NCI-H146 (cell line): Measurements from ENCODE around the gene FAM20A.

Experiments
- DNase-seq: peaks from one replicate; lab custom pipeline; 2025; lab: John Stamatoyannopoulos, UW

Gene FAM20A

GRCh38 chr17:68610554-68610953, 9.4 kb upstream of the FAM20A start:
- DNase-seq = no peak

GRCh38 chr17:68608515-68609130, 7.5 kb upstream of the FAM20A start:
- no peak for DNase-seq

GRCh38 chr17:68606451-68607307, 5.5 kb upstream of the FAM20A start:
- no peak for DNase-seq

- DNase-seq = no peak
Observed at GRCh38 chr17:68605914-68606313, 4.7 kb upstream of the FAM20A start.

GRCh38 chr17:68603656-68604055, 2.5 kb upstream of the FAM20A start:
- no peak for DNase-seq

- DNase-seq = no peak
Observed at GRCh38 chr17:68603027-68603426, 1.9 kb upstream of the FAM20A start.

- no peak for DNase-seq
Observed at GRCh38 chr17:68602289-68602688, 1.1 kb upstream of the FAM20A start.

GRCh38 chr17:68601565-68602288, 560 bp upstream of the FAM20A start:
- DNase-seq = no peak

- no peak for DNase-seq
Observed at GRCh38 chr17:68600067-68600930, 868 bp downstream of the FAM20A start.

- no peak for DNase-seq
Observed at GRCh38 chr17:68599552-68600066, 1.6 kb downstream of the FAM20A start.

GRCh38 chr17:68599091-68599490, 2.1 kb downstream of the FAM20A start:
- no peak for DNase-seq

- DNase-seq = no peak
Observed at GRCh38 chr17:68598545-68598961, 2.6 kb downstream of the FAM20A start.

- DNase-seq = no peak
Observed at GRCh38 chr17:68598074-68598473, 3.1 kb downstream of the FAM20A start.

- DNase-seq = no peak
Observed at GRCh38 chr17:68596411-68596945, 4.7 kb downstream of the FAM20A start.

GRCh38 chr17:68595986-68596385, 5.2 kb downstream of the FAM20A start:
- no peak for DNase-seq

- DNase-seq = no peak
Observed at GRCh38 chr17:68595496-68595895, 5.7 kb downstream of the FAM20A start.

- DNase-seq = no peak
Observed at GRCh38 chr17:68594552-68594951, 6.6 kb downstream of the FAM20A start.

- DNase-seq = no peak
Observed at GRCh38 chr17:68592682-68593641, 8.2 kb downstream of the FAM20A start.

- no peak for DNase-seq
Observed at GRCh38 chr17:68592009-68592408, 9.2 kb downstream of the FAM20A start.

- no peak for DNase-seq
Observed at GRCh38 chr17:68591583-68591982, 9.6 kb downstream of the FAM20A start.
